PC-9 (cell line): ENCODE results near the gene CPNE9.

ENCODE experiments used
- CTCF ChIP-seq: fragments of 200-600 bp; sonication (generic); conservative IDR thresholded peaks from 2 replicates; pipeline ENCODE4 v1.6.1; 2017; ENCODE audit warnings: mixed run types, antibody characterized with exemption, mild to moderate bottlenecking, moderate library complexity
- EZH2 ChIP-seq: fragments of 200-600 bp; sonication (generic); IDR thresholded peaks from 2 replicates; pipeline ENCODE4 v1.8.0; 2017; ENCODE audit warnings: antibody characterized with exemption, low read depth

GRCh38 chr3:9742560-9742959 is 38.9 kb downstream of the CPNE9 start:
- TF ChIP-seq EZH2 (no peak), CTCF (no peak)
